ENCODE measurements around the gene UBTD1. TPM values are rescaled to one million over a fixed set of nuclear protein-coding genes. Genes with fewer than 3 reads are reported as not detected.

The UBTD1 gene
- polyA plus RNA-seq, 3 donors = 17.2 to 20.0 (median 19.0) TPM

GRCh38 chr10:97542169-97543024 lies 43.7 kb downstream of the UBTD1 start:
- H3K9me3 Mint-ChIP-seq = no peaks in the 10 kb centered on the region
- Histone ChIP-seq H3K9me3 (replicated peaks in 1 of 2; ENCODE audit: control insufficient read depth in 1 of 2, insufficient read depth in 1 of 2, low read length in 2 of 2) (no peaks in the 10 kb centered on the region), H3K4me3 (replicated peaks in 1 of 3; ENCODE audit: low read depth in 2 of 3, low read length in 3 of 3) (peak overlapping the region in 1 of 3 experiments; percentile 61), H3K9ac (ENCODE audit: insufficient read depth, low read length, poor library complexity, severe bottlenecking) (peak overlapping the region; percentile 28), H2AFZ (ENCODE audit: insufficient read depth, low read depth, low read length, poor library complexity, severe bottlenecking) (peak overlapping the region; percentile 33), H4K20me1 (ENCODE audit: insufficient read depth, low read length) (peaks cover 5% of the 10 kb centered on the region), H3K36me3 (replicated peaks in 1 of 2; ENCODE audit: control insufficient read depth in 1 of 2, insufficient read depth in 2 of 2, low read length in 2 of 2) (peaks cover 0 to under 1% of the 10 kb centered on the region in 2 donors), H3K4me1 (ENCODE audit: control insufficient read depth in 1 of 2, insufficient read depth in 2 of 2, low read length in 2 of 2) (peaks cover 29 to 46% of the 10 kb centered on the region in 2 donors), H3K4me2 (replicated peaks; ENCODE audit: extremely low read depth, low read length, poor library complexity, severe bottlenecking) (peak overlapping the region; percentile 57), H3K27me3 (ENCODE audit: control insufficient read depth in 2 of 2, insufficient read depth in 2 of 2, low read length in 2 of 2) (no peaks in the 10 kb centered on the region), H3K79me2 (ENCODE audit: insufficient read depth, low read length) (peaks cover 14% of the 10 kb centered on the region), H3K27ac (ENCODE audit: low read depth in 1 of 2, low read length in 2 of 2) (peak overlapping the region; percentile 71 to 95)
- H3K27me3 Mint-ChIP-seq (ENCODE audit: low read depth in 3 of 3) = peaks cover 0 to 1% (median 0%) of the 10 kb centered on the region in 3 donors
- peak overlapping the region; percentile 4 to 87 for H3K4me3 Mint-ChIP-seq
- TF ChIP-seq CTCF (IDR thresholded peaks at IDR 0.05) = no peak
- DNase-seq = peak; percentile 61 to 92 (median 88)
- peaks cover 0 to 6% of the 10 kb centered on the region in 2 donors for H3K36me3 Mint-ChIP-seq
- H3K27ac Mint-ChIP-seq = peak overlapping the region; percentile 88 to 97 (median 94)
- intact Hi-C loops (cut with micrococcal nuclease) = loop anchor here in 1 of 2 donors (5.0 kb wide), 1 partner anchor 105 kb away; no protein-coding TSS in a partner anchor
- peaks cover 33% of the 10 kb centered on the region for H3K4me1 Mint-ChIP-seq
- WGBS (ENCODE audit: insufficient coverage) = 66% methylated on average over 8 of the region's 9 CpGs

DNA sequence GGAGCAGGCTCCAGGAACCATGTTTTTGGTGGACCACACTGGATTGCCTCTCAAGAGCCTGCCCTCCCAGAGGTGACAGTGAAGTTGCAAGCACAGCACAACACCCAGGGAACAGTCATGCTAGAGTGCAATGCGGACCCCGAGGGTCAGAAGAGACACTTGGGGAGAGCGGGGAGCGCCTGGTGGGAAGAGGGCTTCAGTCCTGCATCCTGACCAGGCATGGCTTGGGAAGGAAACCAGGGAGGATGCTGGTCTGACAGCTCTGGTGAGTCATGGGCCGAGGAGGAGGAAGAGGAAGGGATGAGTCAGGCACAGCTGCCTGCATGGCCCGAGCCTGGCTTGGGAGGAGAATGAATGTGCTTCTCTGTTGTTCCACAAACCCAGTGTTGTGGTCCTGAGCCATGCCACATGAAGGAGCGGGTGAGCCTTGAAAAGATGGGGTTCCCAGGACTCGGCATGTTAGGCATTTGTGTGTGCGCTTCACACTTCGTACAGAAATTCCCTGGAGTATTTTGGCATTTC lies 44.4 kb downstream of the UBTD1 start:
- intact Hi-C loops (cut with micrococcal nuclease) = loop anchor here in 1 of 2 donors (5.0 kb wide), 1 partner anchor 104 kb away; no protein-coding TSS in a partner anchor
- peak overlapping the region; percentile 88 to 97 (median 94) for H3K27ac Mint-ChIP-seq
- no peaks in the 10 kb centered on the region for H3K9me3 Mint-ChIP-seq
- peak; percentile 88 to 96 (median 96) for DNase-seq
- Histone ChIP-seq H4K20me1 (ENCODE audit: insufficient read depth, low read length) (peaks cover 5% of the 10 kb centered on the region), H3K4me2 (replicated peaks; ENCODE audit: extremely low read depth, low read length, poor library complexity, severe bottlenecking) (peak overlapping the region; percentile 57), H2AFZ (ENCODE audit: insufficient read depth, low read depth, low read length, poor library complexity, severe bottlenecking) (no peak overlapping the region), H3K9me3 (replicated peaks in 1 of 2; ENCODE audit: control insufficient read depth in 1 of 2, insufficient read depth in 1 of 2, low read length in 2 of 2) (no peaks in the 10 kb centered on the region), H3K4me3 (replicated peaks in 1 of 3; ENCODE audit: low read depth in 2 of 3, low read length in 3 of 3) (peak overlapping the region in 1 of 3 experiments; percentile 61), H3K36me3 (replicated peaks in 1 of 2; ENCODE audit: control insufficient read depth in 1 of 2, insufficient read depth in 2 of 2, low read length in 2 of 2) (no peaks in the 10 kb centered on the region), H3K27me3 (ENCODE audit: control insufficient read depth in 2 of 2, insufficient read depth in 2 of 2, low read length in 2 of 2) (no peaks in the 10 kb centered on the region), H3K4me1 (ENCODE audit: control insufficient read depth in 1 of 2, insufficient read depth in 2 of 2, low read length in 2 of 2) (peaks cover 29 to 46% of the 10 kb centered on the region in 2 donors), H3K27ac (ENCODE audit: low read depth in 1 of 2, low read length in 2 of 2) (peak overlapping the region; percentile 71 to 95), H3K79me2 (ENCODE audit: insufficient read depth, low read length) (peaks cover 14% of the 10 kb centered on the region), H3K9ac (ENCODE audit: insufficient read depth, low read length, poor library complexity, severe bottlenecking) (peak overlapping the region; percentile 28)
- no peak for TF ChIP-seq CTCF (IDR thresholded peaks at IDR 0.05)
- peaks cover 3 to 8% of the 10 kb centered on the region in 2 donors for H3K36me3 Mint-ChIP-seq
- H3K4me1 Mint-ChIP-seq = peaks cover 33% of the 10 kb centered on the region
- peaks cover 0 to 1% (median 0%) of the 10 kb centered on the region in 3 donors for H3K27me3 Mint-ChIP-seq (ENCODE audit: low read depth in 3 of 3)
- peak overlapping the region; percentile 24 to 87 for H3K4me3 Mint-ChIP-seq
- WGBS (ENCODE audit: insufficient coverage) = 5% methylated on average over 7 of the region's 10 CpGs
